Adipose tissue (tissue), 3 donors: ENCODE results near the gene DSN1. TPM values are rescaled to one million over a fixed set of nuclear protein-coding genes. Genes with fewer than 3 reads are reported as not detected.

ENCODE experiments used
- H3K27ac ChIP-seq: one replicate; pipeline ENCODE4 v1.5.1; 2013; ENCODE audit warnings: low read depth, low read length
- WGBS, 3 donors: extraction: QIAGEN DNeasy Blood & Tissue Kit; methylation state at CpG; one replicate each; pipeline ENCODE4 v1.1.7; 2013; 5-methylcytosine and 5-hydroxymethylcytosine counted together
- polyA plus RNA-seq, 3 donors: library from polyadenylated mRNA; stranded (reverse); fragments of 200-250 nt; gene quantifications; one replicate each; pipeline ENCODE4 v1.2.3, GENCODE V29; 2013
- donor health status: healthy with polysubstance abuse.
- donor health status: Bipolar disorder and iron deficiency.
- donor health status: healthy.

Gene DSN1
- polyA plus RNA-seq, 3 donors, result 2.7 to 8.2 (median 4.2) TPM

- 1 to 2% (median 2%) methylated on average over 25 to 28 of the region's 28 CpGs for WGBS, 3 donors
- no peak overlapping the region for H3K27ac ChIP-seq
Measured at GRCh38 chr20:36773107-36773596, 411 bp downstream of the DSN1 start.

- H3K27ac ChIP-seq, result no peak overlapping the region
- WGBS, 3 donors, result 72 to 85% (median 75%) methylated on average over 7 of the region's 7 CpGs
Measured at GRCh38 chr20:36770680-36771079, 2.9 kb downstream of the DSN1 start.

GRCh38 chr20:36768768-36769430 is 4.7 kb downstream of the DSN1 start:
- no peak overlapping the region for H3K27ac ChIP-seq
- 62 to 65% (median 63%) methylated on average over 5 of the region's 5 CpGs for WGBS, 3 donors

GRCh38 chr20:36761125-36761524 is 12.4 kb downstream of the DSN1 start:
- H3K27ac ChIP-seq, result no peak overlapping the region
- 93 to 97% (median 96%) methylated on average over 4 of the region's 4 CpGs for WGBS, 3 donors

GRCh38 chr20:36760647-36761046 is 12.9 kb downstream of the DSN1 start:
- no peak overlapping the region for H3K27ac ChIP-seq
- 86 to 95% (median 89%) methylated on average over 6 of the region's 6 CpGs for WGBS, 3 donors

- no peak overlapping the region for H3K27ac ChIP-seq
- 84 to 92% (median 84%) methylated on average over 1 of the region's 1 CpG for WGBS, 3 donors
Measured at GRCh38 chr20:36758276-36758675, 15.3 kb downstream of the DSN1 start.

- no peak overlapping the region for H3K27ac ChIP-seq
Measured at GRCh38 chr20:36756496-36756895, 17.1 kb downstream of the DSN1 start.

GRCh38 chr20:36754656-36755222 is 18.8 kb downstream of the DSN1 start:
- H3K27ac ChIP-seq, result no peak overlapping the region
- 5 to 27% (median 11%) methylated on average over 2 of the region's 2 CpGs for WGBS, 3 donors

GRCh38 chr20:36752582-36752981 is 21.0 kb downstream of the DSN1 start:
- H3K27ac ChIP-seq, result no peak overlapping the region
- 90 to 96% (median 92%) methylated on average over 5 of the region's 5 CpGs for WGBS, 3 donors

GRCh38 chr20:36745927-36746659 is 27.5 kb downstream of the DSN1 start, which contains the start of gene NDRG3:
TSS of gene NDRG3 (minus strand) at chr20:36746090. CDS start at chr20:36721735, 24,355 bp downstream.
- 3% methylated on average over 45 to 63 of the region's 63 CpGs for WGBS, 3 donors

GRCh38 chr20:36745234-36745926 is 28.2 kb downstream of the DSN1 start:
- no peak overlapping the region for H3K27ac ChIP-seq
- 2 to 6% (median 5%) methylated on average over 38 to 44 of the region's 44 CpGs for WGBS, 3 donors

More at GRCh38 chr20:36745927-36746659, 27.5 kb downstream of the DSN1 start, which contains the start of gene NDRG3:
- no peak within 1 kb of the TSS for H3K27ac ChIP-seq

GRCh38 chr20:36744764-36745191 is 28.8 kb downstream of the DSN1 start:
- no peak overlapping the region for H3K27ac ChIP-seq
- WGBS, 3 donors, result 5 to 20% (median 18%) methylated on average over 5 to 8 of the region's 8 CpGs

- H3K27ac ChIP-seq, result no peak overlapping the region
Measured at GRCh38 chr20:36744243-36744642, 29.3 kb downstream of the DSN1 start.

GRCh38 chr20:36742558-36742957 is 31.0 kb downstream of the DSN1 start:
- 92 to 97% (median 97%) methylated on average over 2 of the region's 2 CpGs for WGBS, 3 donors
- H3K27ac ChIP-seq, result no peak overlapping the region

More at GRCh38 chr20:36744243-36744642, 29.3 kb downstream of the DSN1 start:
- WGBS, 3 donors, result 72 to 77% (median 75%) methylated on average over 4 of the region's 4 CpGs

- no peak overlapping the region for H3K27ac ChIP-seq
- WGBS, 3 donors, result 78 to 79% (median 78%) methylated on average over 4 of the region's 4 CpGs
Measured at GRCh38 chr20:36741072-36741471, 32.5 kb downstream of the DSN1 start.

- no peak overlapping the region for H3K27ac ChIP-seq
- 87 to 91% (median 88%) methylated on average over 6 of the region's 6 CpGs for WGBS, 3 donors
Measured at GRCh38 chr20:36737183-36737499, 36.4 kb downstream of the DSN1 start.

- no peak overlapping the region for H3K27ac ChIP-seq
- 83 to 86% (median 85%) methylated on average over 3 of the region's 3 CpGs for WGBS, 3 donors
Measured at GRCh38 chr20:36736451-36737182, 36.9 kb downstream of the DSN1 start.

- WGBS, 3 donors, result 94 to 100% (median 100%) methylated on average over 1 of the region's 1 CpG
- H3K27ac ChIP-seq, result no peak overlapping the region
Measured at GRCh38 chr20:36732456-36732855, 41.1 kb downstream of the DSN1 start.
